ACC112 (cell line): ENCODE data around the gene PTPN11.

Experiments used
- H2AFZ ChIP-seq: fragments of 200-600 bp; sonication (generic); one replicate; pipeline ENCODE4 v1.6.0; 2017; ENCODE audit warnings: antibody characterized with exemption, low read length; ENCODE audit not compliant: unreplicated experiment
- H3K27ac ChIP-seq: fragments of 200-600 bp; sonication (generic); 2 replicates; pipeline ENCODE4 v1.5.1; 2014; ENCODE audit warnings: low read depth, mild to moderate bottlenecking, antibody characterized with exemption, low read length, moderate library complexity
- H3K27me3 ChIP-seq: fragments of 200-600 bp; sonication (generic); 2 replicates; pipeline ENCODE4 v1.6.1; 2014; ENCODE audit warnings: mild to moderate bottlenecking, antibody characterized with exemption, low read length, moderate library complexity, mixed read lengths; ENCODE audit not compliant: insufficient read depth
- H3K36me3 ChIP-seq: fragments of 200-600 bp; sonication (generic); 2 replicates; pipeline ENCODE4 v1.6.1; 2016; ENCODE audit warnings: mild to moderate bottlenecking, antibody characterized with exemption, low read length, moderate library complexity, mixed read lengths; ENCODE audit not compliant: insufficient read depth
- H3K4me1 ChIP-seq: fragments of 200-600 bp; sonication (generic); one replicate; pipeline ENCODE4 v1.6.1; 2016; ENCODE audit warnings: low read length, mixed read lengths; ENCODE audit not compliant: insufficient read depth, unreplicated experiment, control insufficient read depth
- H3K4me3 ChIP-seq: fragments of 200-600 bp; sonication (generic); 2 replicates; pipeline ENCODE4 v1.5.1; 2014; ENCODE audit warnings: mild to moderate bottlenecking, low read depth, low read length
- H3K79me2 ChIP-seq: fragments of 200-600 bp; sonication (generic); one replicate; pipeline ENCODE4 v1.6.0; 2016; ENCODE audit warnings: low read length; ENCODE audit not compliant: control insufficient read depth, unreplicated experiment, insufficient read depth

The PTPN11 gene

DNA sequence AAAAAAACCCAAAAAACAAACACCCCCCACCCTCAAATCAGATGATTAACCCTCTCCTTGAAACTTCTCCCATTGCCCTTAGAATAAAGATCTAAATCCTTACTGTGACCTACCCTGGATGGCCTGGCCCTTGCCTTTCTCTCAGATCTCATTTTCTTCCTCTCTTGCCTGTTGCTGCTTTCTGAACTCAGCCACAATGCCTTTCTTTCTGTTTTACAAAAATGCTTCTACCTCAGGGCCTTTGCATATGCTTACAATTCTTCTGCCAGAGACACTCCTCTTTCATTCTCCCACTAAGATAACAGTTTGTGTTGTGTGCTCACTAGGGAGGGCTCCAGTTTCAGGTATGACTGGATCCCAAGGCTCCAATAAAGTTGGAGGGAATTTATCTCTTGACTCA lies 108.3 kb downstream of the PTPN11 start:
- H3K36me3 ChIP-seq: no peaks in the 10 kb centered on the region
- H3K27me3 ChIP-seq: peaks cover 17% of the 10 kb centered on the region; the same call in 1 of the 2 replicates
- no peaks in the 10 kb centered on the region for H3K4me1 ChIP-seq
- H3K79me2 ChIP-seq: no peaks in the 10 kb centered on the region
- no peak overlapping the region for H2AFZ ChIP-seq
- H3K27ac ChIP-seq: no peak overlapping the region
- H3K4me3 ChIP-seq: no peak overlapping the region

DNA sequence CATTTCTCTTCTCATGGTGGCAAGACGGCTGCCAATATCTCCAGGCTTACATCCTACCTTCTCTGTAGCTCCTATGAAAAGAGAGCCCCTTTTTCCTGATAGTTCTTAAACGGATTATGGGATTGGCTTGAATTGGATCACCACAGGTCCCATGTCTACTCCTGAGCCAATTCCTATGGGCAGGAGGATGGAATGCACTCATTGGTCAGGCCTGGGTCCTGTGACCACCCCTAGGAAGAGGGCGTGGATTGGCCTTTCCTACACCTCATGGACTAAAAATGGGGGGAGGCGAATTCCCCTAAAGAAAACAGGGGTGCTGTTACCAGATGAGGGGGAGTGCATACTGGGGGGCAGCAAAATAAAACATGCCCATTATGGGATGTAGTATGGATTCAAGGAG lies 108.8 kb downstream of the PTPN11 start:
- Histone ChIP-seq H3K4me3 (no peak overlapping the region), H2AFZ (no peak overlapping the region), H3K27me3 (peaks cover 18% of the 10 kb centered on the region; the same call in 1 of the 2 replicates), H3K79me2 (no peaks in the 10 kb centered on the region), H3K27ac (no peak overlapping the region), H3K36me3 (no peaks in the 10 kb centered on the region), H3K4me1 (no peaks in the 10 kb centered on the region)

GRCh38 chr12:112528521-112528920 lies 109.8 kb downstream of the PTPN11 start:
- Histone ChIP-seq H3K79me2 (no peaks in the 10 kb centered on the region), H2AFZ (no peak overlapping the region), H3K27ac (no peak overlapping the region), H3K4me3 (no peak overlapping the region), H3K36me3 (no peaks in the 10 kb centered on the region), H3K4me1 (no peaks in the 10 kb centered on the region), H3K27me3 (peaks cover 18% of the 10 kb centered on the region; the same call in 1 of the 2 replicates)

DNA sequence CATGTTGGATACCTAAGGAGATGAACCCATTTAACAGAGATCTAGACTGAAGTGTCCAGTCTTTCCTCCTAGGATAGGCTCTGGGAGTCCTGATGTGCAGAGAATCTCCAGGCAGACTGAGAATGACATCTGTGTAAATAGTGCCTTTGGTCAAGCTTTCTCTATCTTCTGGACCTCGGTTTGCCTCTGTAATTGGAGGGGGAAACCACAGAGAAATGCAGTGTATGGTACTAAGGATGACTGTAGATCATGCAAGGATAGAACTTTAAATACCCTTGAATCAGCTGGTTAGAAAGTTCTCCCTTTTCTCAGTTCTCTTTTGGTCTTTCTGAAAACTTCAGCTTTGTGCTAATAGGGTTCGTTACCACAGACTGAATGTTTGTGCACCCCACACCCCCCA lies 112.2 kb downstream of the PTPN11 start:
- no peak overlapping the region for H2AFZ ChIP-seq
- no peaks in the 10 kb centered on the region for H3K79me2 ChIP-seq
- H3K4me3 ChIP-seq: no peak overlapping the region
- H3K27me3 ChIP-seq: peaks cover 18% of the 10 kb centered on the region; the same call in 1 of the 2 replicates
- H3K27ac ChIP-seq: no peak overlapping the region
- H3K36me3 ChIP-seq: no peaks in the 10 kb centered on the region
- no peaks in the 10 kb centered on the region for H3K4me1 ChIP-seq

- peaks cover 12% of the 10 kb centered on the region; the same call in 1 of the 2 replicates for H3K27me3 ChIP-seq
- H3K79me2 ChIP-seq: no peaks in the 10 kb centered on the region
- H3K36me3 ChIP-seq: no peaks in the 10 kb centered on the region
- no peaks in the 10 kb centered on the region for H3K4me1 ChIP-seq
- H3K27ac ChIP-seq: no peak overlapping the region
- no peak overlapping the region for H2AFZ ChIP-seq
- no peak overlapping the region for H3K4me3 ChIP-seq
Measured at GRCh38 chr12:112532106-112532505, 113.4 kb downstream of the PTPN11 start.

GRCh38 chr12:112533528-112533927 lies 114.8 kb downstream of the PTPN11 start:
- Histone ChIP-seq H3K36me3 (no peaks in the 10 kb centered on the region), H3K27ac (no peak overlapping the region)

DNA sequence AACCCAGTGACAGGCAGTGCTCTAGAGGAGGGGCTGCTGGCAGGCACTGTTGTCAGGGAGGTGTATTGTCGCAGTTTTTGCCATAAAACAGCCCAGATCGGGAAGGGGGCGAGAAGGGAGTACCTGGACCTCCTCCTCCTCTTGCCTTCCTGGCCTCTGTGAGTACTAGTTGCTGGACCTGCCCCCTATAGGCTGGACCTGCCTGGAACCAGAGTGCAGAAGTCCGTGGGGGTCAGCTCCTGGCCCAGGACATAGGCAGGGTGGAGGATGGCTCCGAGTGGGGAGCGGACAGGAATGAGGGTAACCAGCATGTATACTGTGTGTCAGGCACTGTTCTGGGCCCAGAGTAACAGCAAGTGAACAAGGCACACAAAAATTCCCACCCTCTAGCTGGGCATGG lies 116.3 kb downstream of the PTPN11 start:
- H3K27ac ChIP-seq: no peak overlapping the region

More at GRCh38 chr12:112533528-112533927, 114.8 kb downstream of the PTPN11 start:
- no peaks in the 10 kb centered on the region for H3K79me2 ChIP-seq
- H3K4me3 ChIP-seq: no peak overlapping the region
- H3K4me1 ChIP-seq: peaks cover 4% of the 10 kb centered on the region
- H2AFZ ChIP-seq: no peak overlapping the region
- peaks cover 9% of the 10 kb centered on the region; the same call in 1 of the 2 replicates for H3K27me3 ChIP-seq

DNA sequence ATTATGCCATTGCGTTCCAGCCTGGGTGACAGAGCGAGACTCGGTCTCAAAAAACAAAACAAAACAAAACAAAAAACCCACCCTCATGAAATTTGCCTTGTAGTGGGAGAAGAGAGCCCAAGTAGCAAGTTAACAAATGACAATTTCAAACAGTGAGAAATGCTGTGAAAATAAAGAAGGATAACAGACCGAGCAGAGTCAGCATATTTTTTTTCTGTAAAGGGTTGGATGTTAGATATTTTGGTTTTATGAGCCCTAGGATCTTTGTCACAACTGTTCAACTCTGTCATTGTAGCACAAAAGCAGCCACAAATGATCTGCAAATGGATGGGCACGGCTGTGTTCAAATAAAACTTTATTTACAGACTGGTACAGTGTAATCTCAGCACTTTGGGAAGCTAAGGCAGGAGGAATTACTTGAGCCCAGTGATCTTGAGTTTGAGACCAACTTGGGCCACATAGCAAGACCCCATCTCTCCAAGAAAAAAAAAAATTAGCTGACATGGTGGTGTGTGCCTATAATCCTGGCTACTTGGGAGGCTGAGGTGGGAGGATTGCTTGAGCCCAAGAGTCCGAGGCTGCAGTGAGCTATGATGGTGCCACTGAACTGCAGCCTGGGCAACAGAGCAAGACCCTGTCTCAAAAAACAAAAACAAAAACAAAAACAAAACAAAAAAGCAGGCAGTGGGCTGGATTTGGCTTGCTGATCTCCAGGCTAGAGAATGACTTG lies 117.1 kb downstream of the PTPN11 start:
- H3K27ac ChIP-seq: no peak overlapping the region
- H2AFZ ChIP-seq: no peak overlapping the region

More for the DNA sequence above, 116.3 kb downstream of the PTPN11 start:
- H3K4me1 ChIP-seq: peaks cover 4% of the 10 kb centered on the region
- H3K79me2 ChIP-seq: no peaks in the 10 kb centered on the region
- H3K27me3 ChIP-seq: peaks cover 12% of the 10 kb centered on the region; the same call in 1 of the 2 replicates
- no peak overlapping the region for H2AFZ ChIP-seq
- H3K36me3 ChIP-seq: no peaks in the 10 kb centered on the region
- H3K4me3 ChIP-seq: no peak overlapping the region

DNA sequence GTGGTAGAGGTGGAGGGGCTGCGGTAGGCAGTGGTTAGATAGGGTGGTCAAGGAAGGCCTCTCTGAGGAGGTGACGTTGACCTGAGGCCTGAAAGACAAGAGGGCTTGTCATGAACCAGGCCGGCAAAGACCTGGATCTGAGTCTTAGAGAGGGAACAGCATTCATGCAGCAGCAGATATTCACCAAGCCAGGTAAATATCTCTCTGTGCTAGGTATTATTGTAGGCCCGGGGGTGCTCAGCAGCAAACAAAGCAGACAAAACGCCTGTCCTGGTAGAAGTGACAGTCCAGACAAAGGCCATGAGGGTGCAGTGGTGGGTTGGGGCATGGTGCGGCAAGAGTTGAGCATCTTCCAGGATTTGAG lies 117.6 kb downstream of the PTPN11 start:
- peaks cover 4% of the 10 kb centered on the region for H3K4me1 ChIP-seq
- no peaks in the 10 kb centered on the region for H3K36me3 ChIP-seq
- peaks cover 15% of the 10 kb centered on the region; the same call in 1 of the 2 replicates for H3K27me3 ChIP-seq
- no peaks in the 10 kb centered on the region for H3K79me2 ChIP-seq
- H2AFZ ChIP-seq: no peak overlapping the region
- no peak overlapping the region for H3K27ac ChIP-seq
- H3K4me3 ChIP-seq: no peak overlapping the region

More for the DNA sequence above, 117.1 kb downstream of the PTPN11 start:
- no peaks in the 10 kb centered on the region for H3K79me2 ChIP-seq
- no peak overlapping the region for H3K4me3 ChIP-seq
- H3K27me3 ChIP-seq: peaks cover 16% of the 10 kb centered on the region; the same call in 1 of the 2 replicates
- no peaks in the 10 kb centered on the region for H3K36me3 ChIP-seq
- H3K4me1 ChIP-seq: peaks cover 4% of the 10 kb centered on the region

DNA sequence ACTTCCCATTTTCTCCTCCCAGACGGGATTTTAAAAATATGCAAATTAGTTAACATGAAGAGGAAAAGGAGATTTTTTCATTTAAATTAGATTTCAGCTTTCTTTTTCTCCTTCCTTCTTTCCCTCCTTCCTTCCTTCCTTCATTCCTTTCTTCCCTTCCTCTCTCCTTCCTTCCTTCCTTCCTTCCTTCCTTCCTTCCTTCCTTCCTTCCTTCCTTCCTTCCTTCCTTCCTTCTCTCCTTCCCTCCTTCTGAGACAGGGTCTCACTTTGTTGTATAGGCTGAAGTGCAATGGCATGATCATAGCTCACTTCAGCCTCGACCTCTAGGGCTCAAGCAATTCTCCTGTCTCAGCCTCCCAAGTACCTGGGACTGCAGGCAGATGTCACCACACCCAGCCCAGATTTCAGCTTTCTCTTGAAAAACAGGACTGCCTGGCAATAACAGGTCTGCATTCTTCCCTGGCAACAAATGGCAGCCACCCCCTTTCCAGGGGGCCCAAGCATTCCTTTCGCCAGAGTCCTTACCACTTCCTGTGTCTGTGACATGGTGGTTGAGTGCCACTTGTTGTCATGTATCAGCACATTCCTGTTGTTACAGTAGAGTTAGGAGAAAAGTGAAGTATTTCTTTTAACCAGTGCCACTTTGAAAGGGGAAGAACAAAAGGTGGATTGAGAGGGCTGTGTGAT lies 119.1 kb downstream of the PTPN11 start:
- H3K27ac ChIP-seq: no peak overlapping the region
- H3K4me3 ChIP-seq: no peak overlapping the region

More for the DNA sequence above, 119.1 kb downstream of the PTPN11 start:
- Histone ChIP-seq H3K27me3 (peaks cover 14% of the 10 kb centered on the region; the same call in 1 of the 2 replicates), H2AFZ (no peak overlapping the region), H3K36me3 (no peaks in the 10 kb centered on the region), H3K79me2 (no peaks in the 10 kb centered on the region), H3K4me1 (peaks cover 4% of the 10 kb centered on the region)
